Effector memory CD4-positive, alpha-beta T cell (primary cell): Measurements from ENCODE around the gene ZC3H12A.

Experiments used
- DNase-seq, 3 donors: peaks; one replicate each; pipeline ENCODE4 v3.0.0-alpha.2; 2020
- H3K27ac ChIP-seq: 2 replicates; pipeline ENCODE4 v1.7.0; 2013; ENCODE audit warnings: mild to moderate bottlenecking, low read length, moderate library complexity; ENCODE audit not compliant: insufficient read depth, poor library complexity, severe bottlenecking
- H3K27me3 ChIP-seq: replicated peaks from 2 replicates; pipeline ENCODE4 v1.7.0; 2013; ENCODE audit warnings: mild to moderate bottlenecking, low read length; ENCODE audit not compliant: insufficient read depth, control insufficient read depth, poor library complexity, severe bottlenecking
- H3K36me3 ChIP-seq: 2 replicates; pipeline ENCODE4 v1.7.0; 2013; ENCODE audit warnings: mild to moderate bottlenecking, low read length, moderate library complexity; ENCODE audit not compliant: control insufficient read depth, insufficient read depth
- H3K4me1 ChIP-seq: 2 replicates; pipeline ENCODE4 v1.7.0; 2013; ENCODE audit warnings: low read length, mild to moderate bottlenecking; ENCODE audit not compliant: control insufficient read depth, insufficient read depth, poor library complexity, severe bottlenecking
- H3K4me3 ChIP-seq: 2 replicates; pipeline ENCODE4 v1.7.0; 2013; ENCODE audit warnings: low read length, low read depth, mild to moderate bottlenecking; ENCODE audit not compliant: insufficient read depth, poor library complexity, severe bottlenecking
- H3K9me3 ChIP-seq: 2 replicates; pipeline ENCODE4 v1.7.0; 2013; ENCODE audit warnings: mild to moderate bottlenecking, low read length, moderate library complexity; ENCODE audit not compliant: control insufficient read depth

ZC3H12A gene

GRCh38 chr1:37482796-37483744 lies 8.7 kb downstream of the ZC3H12A start:
- Histone ChIP-seq H3K4me1 (peaks cover 34% of the 10 kb centered on the region), H3K36me3 (peaks cover 57% of the 10 kb centered on the region), H3K27ac (no peak overlapping the region)

DNA sequence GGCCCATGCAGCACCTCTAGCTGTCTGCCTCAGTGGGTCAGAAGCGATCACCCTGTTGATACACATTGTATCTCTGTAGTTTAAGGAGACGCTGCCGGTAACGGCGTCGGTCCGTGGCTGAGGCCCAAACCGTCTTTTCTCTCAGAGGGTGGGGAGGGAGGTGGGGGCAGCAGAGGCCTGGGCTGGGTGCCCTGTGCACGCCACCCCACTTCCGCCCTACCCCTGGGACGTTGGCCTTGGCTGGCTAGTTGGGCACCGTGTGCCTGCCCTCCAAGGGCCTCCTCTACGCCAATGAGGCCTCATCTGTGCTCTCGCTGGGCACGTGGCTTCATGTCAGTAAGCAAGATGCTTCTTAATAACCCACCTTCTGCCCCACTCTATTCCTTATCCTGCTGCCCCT lies 9.4 kb downstream of the ZC3H12A start:
- Histone ChIP-seq H3K27ac (no peak overlapping the region), H3K36me3 (peaks cover 58% of the 10 kb centered on the region), H3K4me1 (peaks cover 27% of the 10 kb centered on the region), H3K27me3 (no peaks in the 10 kb centered on the region), H3K9me3 (no peaks in the 10 kb centered on the region), H3K4me3 (no peak overlapping the region)
- no peak for DNase-seq

More at GRCh38 chr1:37482796-37483744, 8.7 kb downstream of the ZC3H12A start:
- no peaks in the 10 kb centered on the region for H3K9me3 ChIP-seq
- H3K4me3 ChIP-seq: no peak overlapping the region
- DNase-seq: no peak
- H3K27me3 ChIP-seq: no peaks in the 10 kb centered on the region

- Histone ChIP-seq H3K9me3 (no peaks in the 10 kb centered on the region), H3K27ac (no peak overlapping the region), H3K36me3 (peaks cover 65% of the 10 kb centered on the region), H3K27me3 (no peaks in the 10 kb centered on the region), H3K4me1 (peaks cover 21% of the 10 kb centered on the region), H3K4me3 (no peak overlapping the region)
- no peak for DNase-seq
These were observed 10.1 kb downstream of the ZC3H12A start for GRCh38 chr1:37484325-37485051.

GRCh38 chr1:37485902-37486679 lies 11.7 kb downstream of the ZC3H12A start:
- H3K36me3 ChIP-seq: peaks cover 67% of the 10 kb centered on the region
- DNase-seq: no peak
- H3K4me3 ChIP-seq: no peak overlapping the region
- no peaks in the 10 kb centered on the region for H3K27me3 ChIP-seq
- H3K4me1 ChIP-seq: peaks cover 8% of the 10 kb centered on the region
- peak overlapping the region; percentile 36 for H3K27ac ChIP-seq
- no peaks in the 10 kb centered on the region for H3K9me3 ChIP-seq

- no peaks in the 10 kb centered on the region for H3K27me3 ChIP-seq
- H3K4me1 ChIP-seq: peaks cover 7% of the 10 kb centered on the region
- H3K36me3 ChIP-seq: peaks cover 63% of the 10 kb centered on the region
- H3K4me3 ChIP-seq: no peak overlapping the region
- H3K27ac ChIP-seq: peak overlapping the region; percentile 36
- H3K9me3 ChIP-seq: no peaks in the 10 kb centered on the region
- DNase-seq: peak; percentile 56 to 70 (median 57)
These were observed 12.6 kb downstream of the ZC3H12A start for GRCh38 chr1:37486680-37487618.

GRCh38 chr1:37487619-37487984 lies 13.2 kb downstream of the ZC3H12A start:
- Histone ChIP-seq H3K4me3 (no peak overlapping the region), H3K27ac (no peak overlapping the region), H3K4me1 (peaks cover 7% of the 10 kb centered on the region), H3K27me3 (no peaks in the 10 kb centered on the region), H3K9me3 (no peaks in the 10 kb centered on the region), H3K36me3 (peaks cover 57% of the 10 kb centered on the region)
- no peak for DNase-seq

- H3K4me1 ChIP-seq: no peaks in the 10 kb centered on the region
- DNase-seq: no peak
- peaks cover 54% of the 10 kb centered on the region for H3K36me3 ChIP-seq
- H3K27me3 ChIP-seq: no peaks in the 10 kb centered on the region
- H3K27ac ChIP-seq: no peak overlapping the region
- no peaks in the 10 kb centered on the region for H3K9me3 ChIP-seq
- no peak overlapping the region for H3K4me3 ChIP-seq
These were observed 19.1 kb downstream of the ZC3H12A start for GRCh38 chr1:37493336-37494098.

- no peak overlapping the region for H3K4me3 ChIP-seq
- H3K4me1 ChIP-seq: no peaks in the 10 kb centered on the region
- H3K9me3 ChIP-seq: no peaks in the 10 kb centered on the region
- H3K27ac ChIP-seq: no peak overlapping the region
- H3K27me3 ChIP-seq: no peaks in the 10 kb centered on the region
- no peak for DNase-seq
- H3K36me3 ChIP-seq: peaks cover 50% of the 10 kb centered on the region
These were observed 21.5 kb downstream of the ZC3H12A start for GRCh38 chr1:37495875-37496274.
